GM10266 (cell line): Measurements from ENCODE around the gene OLR1.

Experiments used
- DNase-seq: peaks from one replicate; pipeline ENCODE4 v3.0.0; 2012; ENCODE audit errors: extremely low spot score
- TF ChIP-seq, protein P1 (sequence below): IDR thresholded peaks from 2 replicates; pipeline ENCODE4 v1.5.1; 2012; ENCODE audit warnings: mild to moderate bottlenecking, low read depth; ENCODE audit not compliant: control insufficient read depth, insufficient read depth; ENCODE audit errors: missing control alignments

OLR1 gene

DNA sequence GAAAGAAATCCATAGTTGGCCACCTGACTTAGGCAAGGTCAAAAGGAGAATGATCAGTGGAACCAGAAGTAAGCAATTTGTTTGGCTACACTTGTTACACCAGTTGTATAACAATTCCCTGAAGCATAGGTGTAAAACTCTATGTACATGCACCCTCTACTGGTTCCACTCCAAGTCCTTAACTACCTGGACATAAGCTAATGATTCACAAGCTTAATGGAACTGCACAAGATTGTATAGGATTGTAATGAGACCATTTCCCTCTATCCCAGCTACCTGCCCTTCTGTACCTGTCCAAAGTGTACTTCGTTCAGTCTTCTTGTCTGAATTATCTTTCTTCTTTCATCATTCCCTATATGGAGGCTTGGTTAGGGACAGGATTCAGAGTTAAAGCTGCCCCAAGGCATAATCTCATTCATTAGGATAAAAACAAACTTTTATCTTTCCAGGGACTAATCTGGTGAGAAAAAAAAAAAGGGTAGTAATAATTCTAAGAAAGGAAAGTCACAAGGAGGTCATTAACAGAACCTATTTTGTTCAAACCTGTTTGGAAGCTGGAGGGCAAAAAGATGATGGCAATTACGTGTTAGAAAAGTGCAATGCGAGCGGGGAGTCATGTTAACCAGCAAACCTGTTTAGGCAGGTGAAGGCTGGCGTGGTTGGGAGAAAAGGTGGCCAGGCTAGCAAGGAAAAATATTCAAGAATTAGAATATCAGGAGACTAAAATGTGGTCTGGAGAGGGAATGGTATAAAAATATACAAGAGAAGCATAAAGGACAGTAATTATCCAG is 4.1 kb upstream of the OLR1 start:
- DNase-seq = no peak
- TF ChIP-seq, protein P1, sequence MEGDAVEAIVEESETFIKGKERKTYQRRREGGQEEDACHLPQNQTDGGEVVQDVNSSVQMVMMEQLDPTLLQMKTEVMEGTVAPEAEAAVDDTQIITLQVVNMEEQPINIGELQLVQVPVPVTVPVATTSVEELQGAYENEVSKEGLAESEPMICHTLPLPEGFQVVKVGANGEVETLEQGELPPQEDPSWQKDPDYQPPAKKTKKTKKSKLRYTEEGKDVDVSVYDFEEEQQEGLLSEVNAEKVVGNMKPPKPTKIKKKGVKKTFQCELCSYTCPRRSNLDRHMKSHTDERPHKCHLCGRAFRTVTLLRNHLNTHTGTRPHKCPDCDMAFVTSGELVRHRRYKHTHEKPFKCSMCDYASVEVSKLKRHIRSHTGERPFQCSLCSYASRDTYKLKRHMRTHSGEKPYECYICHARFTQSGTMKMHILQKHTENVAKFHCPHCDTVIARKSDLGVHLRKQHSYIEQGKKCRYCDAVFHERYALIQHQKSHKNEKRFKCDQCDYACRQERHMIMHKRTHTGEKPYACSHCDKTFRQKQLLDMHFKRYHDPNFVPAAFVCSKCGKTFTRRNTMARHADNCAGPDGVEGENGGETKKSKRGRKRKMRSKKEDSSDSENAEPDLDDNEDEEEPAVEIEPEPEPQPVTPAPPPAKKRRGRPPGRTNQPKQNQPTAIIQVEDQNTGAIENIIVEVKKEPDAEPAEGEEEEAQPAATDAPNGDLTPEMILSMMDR = no peak

DNA sequence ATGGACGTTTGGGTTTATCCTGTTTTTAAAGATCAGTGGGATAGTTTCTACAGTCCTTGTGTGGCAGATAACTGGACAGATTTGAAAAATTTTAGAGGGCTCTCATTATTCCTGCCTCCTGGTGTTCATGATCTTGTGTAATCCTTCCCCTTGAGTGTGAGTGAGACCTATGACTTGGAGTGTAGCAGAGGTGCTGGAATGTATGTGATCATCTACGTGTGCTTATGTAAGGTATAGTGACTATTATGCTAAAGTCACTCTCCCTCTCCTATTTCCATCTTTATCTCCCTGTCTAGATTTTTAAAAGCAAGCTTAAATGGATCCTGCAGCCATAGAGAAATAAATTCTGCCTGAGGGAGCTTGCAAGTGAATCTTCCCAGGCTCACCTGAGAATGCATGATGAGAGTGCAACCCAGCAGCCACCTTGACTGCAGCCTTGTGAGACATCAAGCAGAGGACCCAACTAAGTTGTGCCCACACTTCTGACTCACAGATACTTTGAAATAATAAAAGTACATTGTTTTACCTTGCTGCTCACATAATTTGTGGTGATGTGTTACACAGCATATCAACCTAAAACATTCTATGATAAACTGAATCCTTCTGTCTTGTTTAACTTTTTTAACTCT is 3.2 kb upstream of the OLR1 start:
- TF ChIP-seq, protein P1 = no peak
- DNase-seq = no peak

DNA sequence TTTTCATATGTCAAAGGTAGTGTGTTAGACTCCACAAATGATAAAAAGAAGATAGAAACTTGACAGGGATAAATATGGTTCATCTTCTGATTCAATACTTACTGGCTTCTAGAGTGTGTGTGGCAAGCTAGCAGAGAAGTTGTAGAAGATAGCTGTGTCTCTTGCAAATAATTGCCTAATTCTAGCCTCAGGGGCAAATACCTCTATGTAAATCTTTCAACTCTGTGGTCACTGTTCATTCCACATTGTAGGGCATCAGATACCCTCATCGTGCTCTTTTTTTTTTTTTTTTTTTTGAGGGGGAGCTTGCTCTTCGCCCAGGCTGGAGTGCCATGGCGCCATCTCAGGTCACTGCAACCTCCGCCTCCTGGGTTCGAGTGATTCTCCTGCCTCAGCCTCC is 1.7 kb downstream of the OLR1 start:
- no peak for DNase-seq

DNA sequence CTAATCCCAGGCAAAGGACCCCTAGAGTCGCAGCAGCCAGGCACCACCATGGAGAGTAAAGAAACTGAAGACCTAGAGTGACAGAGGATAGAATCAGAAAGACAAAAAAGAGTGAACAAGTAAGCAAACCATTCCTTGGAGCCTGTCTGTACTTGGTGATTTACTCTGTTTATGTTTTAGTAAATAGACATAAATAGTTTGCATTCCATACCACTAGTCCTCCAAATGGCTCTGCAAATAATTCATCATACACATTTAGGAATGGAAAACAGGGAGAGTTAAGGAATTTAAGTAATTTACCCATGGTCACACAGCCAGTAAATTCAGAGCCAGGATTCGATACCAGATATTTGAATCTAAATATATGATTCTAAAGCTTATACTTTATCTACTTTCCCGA is 2.8 kb downstream of the OLR1 start:
- TF ChIP-seq, protein P1 = no peak
- DNase-seq = no peak

More for the DNA sequence above, 1.7 kb downstream of the OLR1 start:
- TF ChIP-seq, protein P1 = no peak

DNA sequence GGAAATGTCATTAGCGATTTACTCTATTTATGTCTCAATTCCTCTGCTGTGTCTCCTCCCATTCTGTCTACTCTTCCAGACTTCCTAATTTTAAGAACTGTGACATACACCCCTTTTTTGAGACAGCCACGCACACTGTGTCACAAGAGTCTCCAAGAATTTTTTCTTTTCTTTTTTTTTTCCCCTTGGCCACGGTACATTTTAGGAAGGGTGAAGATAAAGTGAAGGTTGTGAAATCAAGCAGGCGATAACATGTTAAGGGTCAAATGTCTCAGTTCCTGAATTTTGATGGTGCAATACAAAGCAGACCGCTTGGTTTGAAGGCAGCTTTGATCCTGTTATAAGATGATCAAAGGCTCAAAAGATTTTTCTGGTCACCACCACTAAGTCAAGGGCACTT is 4.3 kb downstream of the OLR1 start:
- no peak for DNase-seq

DNA sequence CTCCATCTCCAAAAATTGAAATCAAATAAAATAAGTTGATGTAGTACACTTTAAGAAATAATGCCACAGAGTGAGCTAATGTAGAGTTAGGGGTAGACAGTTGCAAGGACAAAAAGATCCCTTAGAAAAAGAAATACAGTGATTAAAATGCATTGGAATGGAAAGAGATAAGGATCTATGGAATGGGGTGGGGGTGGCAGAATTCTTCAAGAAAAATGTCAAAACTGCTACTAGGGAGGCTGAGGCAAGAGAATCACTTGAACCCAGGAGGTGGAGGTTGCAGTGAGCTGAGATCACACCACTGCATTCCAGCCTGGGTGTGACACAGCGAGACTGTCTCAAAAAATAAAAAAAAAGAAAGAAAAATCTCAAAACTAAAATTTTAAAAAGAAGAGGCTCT is 6.5 kb downstream of the OLR1 start:
- no peak for DNase-seq
- TF ChIP-seq, protein P1 = no peak

More for the DNA sequence above, 4.3 kb downstream of the OLR1 start:
- TF ChIP-seq, protein P1 = no peak

DNA sequence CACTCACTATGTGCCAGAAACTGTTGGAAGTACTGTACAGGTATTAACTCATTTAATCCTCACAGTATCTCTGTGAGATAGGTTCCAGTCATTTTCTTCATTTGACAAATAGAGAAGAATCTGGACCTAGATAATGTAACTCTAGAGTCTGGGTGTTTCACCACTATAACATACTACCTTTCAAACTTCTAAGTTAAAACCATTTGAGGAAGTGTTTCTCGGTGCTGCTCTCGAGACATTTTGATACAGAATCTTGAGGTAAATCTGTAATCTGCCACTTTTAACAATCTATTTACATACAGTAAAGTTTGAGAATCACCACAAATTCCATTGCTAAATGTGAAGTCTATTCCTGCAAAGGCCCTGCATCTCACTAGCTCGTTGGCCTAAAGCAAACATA is 8.8 kb downstream of the OLR1 start:
- no peak for DNase-seq
- TF ChIP-seq, protein P1 = no peak
